Measurements from ENCODE around the gene WARS2. TPM values are rescaled to one million over a fixed set of nuclear protein-coding genes. Genes with fewer than 3 reads are reported as not detected.

Gene WARS2
- total RNA-seq, 4 donors from 2014 or later = 15.6 to 21.8 (median 20.1) TPM

DNA sequence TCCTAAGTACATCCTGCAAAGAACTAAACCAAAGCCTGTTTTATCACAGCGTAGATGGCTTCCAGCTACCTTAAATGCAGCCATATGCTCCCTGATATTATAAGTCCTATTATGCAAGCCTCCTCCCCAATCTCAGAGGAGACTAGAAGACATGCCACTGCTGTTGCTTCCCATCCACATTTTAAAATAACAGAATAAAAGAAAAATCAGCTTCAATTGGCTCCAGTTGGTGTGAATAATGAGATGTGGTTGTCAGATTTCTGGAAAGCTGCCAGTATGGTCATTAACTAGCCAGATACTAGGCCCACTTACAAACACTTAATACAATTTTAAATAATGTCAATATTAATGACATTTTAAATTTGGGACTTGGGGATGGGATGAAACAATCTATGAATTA is 25.7 kb downstream of the WARS2 start:
- TF ChIP-seq, protein P1, sequence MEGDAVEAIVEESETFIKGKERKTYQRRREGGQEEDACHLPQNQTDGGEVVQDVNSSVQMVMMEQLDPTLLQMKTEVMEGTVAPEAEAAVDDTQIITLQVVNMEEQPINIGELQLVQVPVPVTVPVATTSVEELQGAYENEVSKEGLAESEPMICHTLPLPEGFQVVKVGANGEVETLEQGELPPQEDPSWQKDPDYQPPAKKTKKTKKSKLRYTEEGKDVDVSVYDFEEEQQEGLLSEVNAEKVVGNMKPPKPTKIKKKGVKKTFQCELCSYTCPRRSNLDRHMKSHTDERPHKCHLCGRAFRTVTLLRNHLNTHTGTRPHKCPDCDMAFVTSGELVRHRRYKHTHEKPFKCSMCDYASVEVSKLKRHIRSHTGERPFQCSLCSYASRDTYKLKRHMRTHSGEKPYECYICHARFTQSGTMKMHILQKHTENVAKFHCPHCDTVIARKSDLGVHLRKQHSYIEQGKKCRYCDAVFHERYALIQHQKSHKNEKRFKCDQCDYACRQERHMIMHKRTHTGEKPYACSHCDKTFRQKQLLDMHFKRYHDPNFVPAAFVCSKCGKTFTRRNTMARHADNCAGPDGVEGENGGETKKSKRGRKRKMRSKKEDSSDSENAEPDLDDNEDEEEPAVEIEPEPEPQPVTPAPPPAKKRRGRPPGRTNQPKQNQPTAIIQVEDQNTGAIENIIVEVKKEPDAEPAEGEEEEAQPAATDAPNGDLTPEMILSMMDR (IDR thresholded peaks at IDR 0.05; ENCODE audit: low read depth) = no peak

DNA sequence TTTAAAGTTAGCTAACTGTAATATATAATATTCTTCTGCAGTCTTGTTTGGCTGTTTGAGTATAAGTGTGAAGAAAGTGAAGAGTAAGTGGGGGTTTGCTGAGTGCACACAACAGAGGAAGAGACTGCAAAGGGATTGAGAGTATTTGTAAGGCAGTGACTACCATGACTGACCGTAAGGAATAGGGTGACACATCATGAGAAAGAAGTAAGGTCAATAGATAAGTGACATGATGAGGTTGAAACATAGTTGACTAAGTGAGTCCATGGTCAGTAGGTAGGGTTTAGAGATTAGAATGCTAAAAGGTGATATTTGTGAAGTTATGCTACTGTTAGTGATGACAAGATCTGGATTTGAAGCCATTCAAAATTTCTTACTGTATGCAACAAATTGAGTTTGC is 27.7 kb downstream of the WARS2 start:
- TF ChIP-seq, protein P1 (IDR thresholded peaks at IDR 0.05; ENCODE audit: low read depth) = no peak

DNA sequence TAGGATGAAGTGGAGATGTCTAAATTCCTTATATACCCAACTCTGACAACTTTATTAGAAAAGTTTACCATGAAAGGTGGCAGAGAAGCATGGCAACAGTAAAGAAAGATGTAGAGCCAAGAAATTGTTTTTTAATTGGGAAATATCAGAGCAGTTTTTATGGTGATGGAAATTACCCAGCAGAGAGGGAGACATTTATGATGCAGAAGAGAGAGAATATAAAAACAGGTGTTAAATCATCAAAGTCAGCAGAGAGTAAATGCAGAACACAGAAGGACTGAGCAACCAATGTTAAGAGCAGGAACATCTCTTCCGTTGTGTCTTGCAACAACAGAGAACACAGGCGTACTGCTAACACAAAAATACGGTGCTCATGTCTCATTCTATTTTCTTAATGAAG is 28.2 kb downstream of the WARS2 start:
- TF ChIP-seq, protein P1 (IDR thresholded peaks at IDR 0.05; ENCODE audit: low read depth) = no peak

DNA sequence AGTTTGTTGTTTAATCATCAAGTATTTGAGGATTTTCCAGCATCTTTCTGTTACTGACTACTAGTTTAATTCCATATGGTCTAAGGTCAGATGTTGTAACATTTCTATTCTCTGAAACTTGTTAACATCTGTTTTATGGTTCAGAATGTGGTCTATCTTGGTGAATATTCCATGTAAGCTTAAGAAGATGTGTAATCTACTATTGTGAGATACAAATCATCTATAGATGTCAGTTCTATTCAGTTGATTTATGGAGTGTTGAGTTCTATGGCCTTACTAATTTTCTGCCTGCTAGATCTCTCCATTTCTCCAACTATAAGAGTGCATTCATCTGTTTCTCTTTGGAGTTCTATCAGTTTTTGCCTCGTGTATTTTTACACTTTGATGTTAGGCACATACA is 31.5 kb downstream of the WARS2 start:
- TF ChIP-seq, protein P1 (IDR thresholded peaks at IDR 0.05; ENCODE audit: low read depth) = no peak

DNA sequence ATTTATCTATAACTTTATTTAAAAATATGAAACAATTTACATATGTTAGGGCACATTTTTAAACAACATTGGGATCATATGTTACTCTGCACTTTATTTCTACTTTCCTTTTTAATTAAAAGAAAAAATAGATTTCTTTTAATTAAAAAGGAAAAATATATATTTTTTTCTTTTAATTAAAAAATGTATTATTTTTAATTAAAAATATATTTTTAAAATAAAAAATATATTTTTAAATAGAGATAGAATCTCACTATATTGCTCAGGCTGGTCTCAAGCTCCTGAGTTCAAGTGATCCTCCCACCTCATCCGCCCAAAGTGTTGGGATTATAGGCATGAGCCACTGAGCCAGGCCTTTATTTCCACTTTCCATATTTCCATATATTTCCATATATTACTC is 36.7 kb downstream of the WARS2 start:
- TF ChIP-seq, protein P1 (IDR thresholded peaks at IDR 0.05; ENCODE audit: low read depth) = no peak

DNA sequence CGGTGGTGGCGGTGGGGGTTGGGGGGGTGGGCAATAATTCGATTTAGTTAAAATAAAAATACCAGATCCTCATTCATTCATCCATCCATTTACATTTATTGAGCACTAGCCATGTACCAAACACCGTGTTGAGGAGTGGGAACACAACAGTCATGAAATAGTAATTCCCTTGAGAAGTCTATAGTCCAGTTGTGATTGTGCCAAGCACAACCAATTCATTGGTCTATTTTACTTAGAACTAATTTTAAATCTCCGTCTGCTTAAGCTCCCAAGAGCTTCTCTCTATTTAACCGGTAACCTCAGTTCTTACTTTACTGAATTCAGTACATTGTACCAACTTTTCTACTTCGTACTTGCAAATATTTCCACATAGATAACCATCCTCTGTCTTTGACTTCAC is 38.4 kb downstream of the WARS2 start:
- TF ChIP-seq, protein P1 (IDR thresholded peaks at IDR 0.05; ENCODE audit: low read depth) = no peak

DNA sequence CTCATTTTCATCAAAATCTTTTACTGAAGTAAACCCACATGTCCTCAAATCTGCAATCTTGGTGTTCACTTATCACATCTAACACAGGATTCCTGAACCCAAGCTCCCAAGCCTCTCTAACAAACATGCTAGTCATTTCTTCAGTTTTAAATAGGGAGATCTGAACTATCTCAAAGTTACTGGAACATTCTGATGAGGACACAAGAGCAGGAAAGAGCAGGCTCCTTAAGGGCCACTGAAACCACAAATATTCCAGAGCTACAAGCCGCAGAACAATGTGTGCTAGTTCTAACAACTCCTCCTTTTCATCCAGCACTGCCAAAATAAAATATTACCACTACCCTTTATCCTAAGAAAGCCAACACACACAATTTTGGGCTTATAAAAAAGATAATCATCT is 38.9 kb downstream of the WARS2 start:
- TF ChIP-seq, protein P1 (IDR thresholded peaks at IDR 0.05; ENCODE audit: low read depth) = no peak
